ENCODE measurements around the gene TIMM13. TPM values are rescaled to one million over a fixed set of nuclear protein-coding genes. Genes with fewer than 3 reads are reported as not detected.
"Not testable (repeated sequence)": the region's sequence is repeated elsewhere in the genome, so short reads cannot be mapped to it uniquely, and the experiment has no call there.

Gene TIMM13
- total RNA-seq, 1 experiment from 2014 or later = 52.9 TPM

DNA sequence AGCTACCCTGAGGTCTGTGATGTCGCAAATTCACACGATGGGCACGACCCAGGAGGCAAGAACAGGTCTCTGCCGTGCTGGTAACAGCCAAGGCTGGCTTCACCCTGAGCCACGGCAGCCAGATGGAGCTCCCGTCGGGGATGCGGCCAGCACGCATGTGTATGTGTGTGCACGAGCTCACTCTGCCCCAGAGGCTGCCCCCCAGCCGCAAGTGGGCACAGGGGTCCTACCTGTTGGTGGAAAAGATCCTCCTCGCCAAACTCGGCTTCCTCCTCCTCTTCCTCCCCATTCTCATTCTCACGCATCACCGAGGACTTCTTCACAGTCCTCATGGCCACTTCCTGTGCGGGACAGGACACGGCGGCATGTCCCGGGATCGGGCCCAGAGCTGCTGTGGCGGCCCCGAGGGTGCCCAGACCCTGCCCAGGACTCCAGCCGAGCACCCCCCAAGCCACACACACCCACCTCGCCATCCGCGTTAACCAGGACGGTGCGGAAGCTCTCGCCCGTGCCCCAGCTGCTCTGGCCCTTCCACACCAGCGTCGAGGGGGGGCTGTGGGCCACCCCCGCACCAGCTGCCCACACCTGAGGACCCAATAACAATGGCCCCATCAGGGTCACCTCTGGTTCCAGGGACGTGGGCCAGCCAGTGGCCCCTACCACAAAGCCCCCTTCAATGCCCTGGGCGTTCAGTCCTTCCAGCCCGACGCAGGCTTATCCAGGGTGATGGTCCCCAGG is 4.1 kb upstream of the TIMM13 start:
- DNase-seq (ENCODE audit: low read depth) = no peak

DNA sequence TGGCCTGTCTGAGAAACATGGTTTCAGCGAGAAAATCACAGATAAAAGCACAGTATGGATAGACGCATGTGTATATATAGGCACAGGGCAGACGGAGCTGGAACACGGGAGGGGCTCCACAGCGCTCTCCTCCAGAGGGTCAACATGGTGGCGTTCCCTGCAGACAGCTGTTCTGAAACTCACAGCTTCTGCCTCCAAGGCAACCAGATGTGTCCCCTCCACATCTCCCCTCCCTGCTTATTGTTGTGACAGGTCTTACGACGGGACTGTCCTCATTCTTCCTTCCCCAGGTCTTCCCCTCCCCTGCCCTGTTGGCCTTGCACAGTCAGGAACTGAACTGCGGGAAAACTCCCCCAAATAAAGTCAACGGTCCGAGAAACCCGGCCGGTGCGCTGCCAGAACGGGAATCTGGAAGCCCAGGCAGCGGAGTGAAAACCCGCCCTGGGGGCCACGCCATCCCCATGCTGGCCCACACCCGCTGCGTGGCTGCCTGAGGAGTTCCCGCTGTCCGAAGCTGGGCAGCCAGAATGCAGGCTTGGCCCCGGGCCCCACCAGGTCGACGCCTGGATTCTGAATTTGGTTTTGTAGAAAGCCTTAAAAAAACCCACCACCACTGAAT is 2.6 kb upstream of the TIMM13 start:
- no peak for DNase-seq (ENCODE audit: low read depth)

DNA sequence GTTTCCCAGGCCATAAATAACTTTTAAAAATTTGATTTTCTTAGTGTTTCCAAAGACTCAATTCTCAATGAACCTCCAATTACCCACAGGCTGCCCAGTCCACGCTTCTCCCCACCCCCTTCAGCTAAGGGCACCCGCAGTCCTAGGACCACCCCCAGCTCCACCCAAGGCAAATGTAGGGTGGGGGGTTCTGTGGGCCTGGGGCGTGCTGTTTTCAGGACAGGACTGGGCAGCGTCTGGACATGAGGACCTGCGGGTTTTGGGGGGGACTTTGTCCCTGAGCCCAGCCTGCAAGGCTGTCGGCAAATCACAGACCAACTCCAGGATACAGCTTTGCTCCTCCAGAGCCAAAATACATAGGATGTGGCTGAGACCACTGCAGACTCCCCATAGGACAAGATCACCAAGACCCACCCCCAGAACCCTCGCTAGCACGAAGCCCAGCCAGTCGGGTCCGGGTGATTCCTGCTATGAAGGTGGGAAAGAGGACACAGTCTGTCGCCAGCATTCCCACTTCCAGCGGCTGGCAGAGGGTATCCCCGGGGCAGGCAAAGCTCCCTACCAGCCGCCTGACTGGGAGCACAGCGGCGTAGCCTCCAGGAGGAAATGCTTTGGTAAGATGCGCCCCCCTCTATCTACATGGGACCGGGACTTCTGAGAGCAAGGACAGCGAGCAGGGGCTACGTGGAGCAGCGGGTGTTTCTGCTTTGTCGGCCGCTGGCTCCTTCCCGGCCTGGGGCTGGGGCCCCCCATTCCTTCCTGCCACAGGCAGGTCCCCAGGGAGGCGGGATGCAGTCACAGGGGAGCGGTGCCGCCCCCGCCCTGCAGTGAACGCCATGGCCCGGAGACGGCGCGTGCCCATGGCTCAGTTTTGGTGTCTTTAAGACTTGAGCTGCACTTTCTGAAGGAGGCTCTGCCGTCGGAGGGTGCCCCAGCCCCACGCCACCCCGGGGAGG is 1.6 kb upstream of the TIMM13 start:
- DNase-seq (ENCODE audit: low read depth) = no peak

- DNase-seq (ENCODE audit: low read depth) = no peak
Measured at GRCh38 chr19:2428321-2428690, 920 bp upstream of the TIMM13 start.

DNA sequence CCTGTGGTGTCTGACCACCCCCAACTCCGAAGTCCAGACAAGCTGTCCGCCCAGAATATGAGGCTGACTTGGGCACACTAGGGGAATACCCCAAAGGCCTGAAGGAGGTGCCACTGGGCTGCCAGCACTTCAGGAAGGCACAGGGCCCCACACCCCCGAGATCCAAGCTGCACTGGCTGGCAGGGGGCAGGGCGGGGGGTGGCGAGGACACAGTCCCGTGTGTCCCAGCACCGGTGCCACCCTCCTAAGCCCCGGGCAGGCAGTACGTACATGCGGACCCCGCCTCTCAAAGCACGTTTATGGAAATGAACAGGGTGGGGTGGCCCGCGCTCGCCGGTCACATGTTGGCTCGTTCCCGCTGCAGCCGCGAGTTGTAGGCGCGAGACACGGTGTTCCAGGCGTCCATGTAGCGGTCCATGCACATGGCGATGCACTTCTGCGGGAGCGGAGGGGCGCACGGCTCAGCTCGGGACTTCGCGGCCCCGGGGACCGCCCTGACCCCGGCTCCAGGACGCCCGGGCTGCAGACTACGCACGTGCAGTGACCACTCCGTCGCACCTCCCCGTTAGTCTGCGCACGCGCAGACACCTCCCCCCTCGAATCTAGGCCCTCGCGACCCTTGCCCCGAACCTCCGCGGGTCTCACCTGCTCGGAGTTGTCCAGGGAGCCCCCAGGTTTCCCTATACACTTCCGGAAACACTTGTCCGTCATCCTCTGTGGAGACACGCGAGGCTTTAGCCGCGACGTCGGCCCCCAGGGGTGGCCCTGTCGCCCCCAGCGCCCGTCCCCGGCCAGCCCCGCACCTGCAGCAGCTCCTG is 566 bp downstream of the TIMM13 start:
- peak; percentile 45 for DNase-seq (ENCODE audit: low read depth)

GRCh38 chr19:2425622-2426581 is 1.5 kb downstream of the TIMM13 start:
- DNase-seq (ENCODE audit: low read depth) = no peak

DNA sequence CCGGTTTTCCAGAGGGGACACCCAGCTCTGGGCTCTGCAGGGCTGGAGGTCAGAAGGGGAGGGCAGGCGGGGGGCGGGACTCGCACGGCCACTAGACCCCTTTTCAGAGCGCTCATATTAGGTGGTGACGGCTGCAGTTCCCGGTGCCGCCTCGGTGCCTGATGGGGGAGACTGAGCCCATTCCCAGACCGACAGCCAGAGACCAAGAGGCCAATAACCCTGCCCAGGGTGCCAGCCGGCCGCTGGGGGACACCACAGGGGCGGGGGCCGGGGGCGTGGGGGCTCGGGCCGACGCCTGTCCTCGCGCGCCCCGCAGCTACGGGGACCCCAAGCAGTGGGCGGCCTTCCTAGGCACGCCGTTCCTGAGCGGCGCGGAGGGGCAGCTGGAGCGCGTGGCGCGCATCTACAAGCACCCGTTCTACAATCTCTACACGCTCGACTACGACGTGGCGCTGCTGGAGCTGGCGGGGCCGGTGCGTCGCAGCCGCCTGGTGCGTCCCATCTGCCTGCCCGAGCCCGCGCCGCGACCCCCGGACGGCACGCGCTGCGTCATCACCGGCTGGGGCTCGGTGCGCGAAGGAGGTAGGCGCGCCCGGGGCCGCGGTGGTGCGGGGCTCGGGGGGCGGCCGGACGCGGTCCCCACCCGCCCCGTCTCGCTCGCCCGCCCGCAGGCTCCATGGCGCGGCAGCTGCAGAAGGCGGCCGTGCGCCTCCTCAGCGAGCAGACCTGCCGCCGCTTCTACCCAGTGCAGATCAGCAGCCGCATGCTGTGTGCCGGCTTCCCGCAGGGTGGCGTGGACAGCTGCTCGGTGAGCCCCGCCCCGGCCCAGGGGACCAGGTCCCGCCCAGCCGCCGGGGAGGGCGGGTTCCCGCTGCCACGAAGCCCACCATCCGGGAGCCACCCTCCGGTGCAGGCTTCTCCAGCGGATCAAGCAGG is 2.4 kb downstream of the TIMM13 start:
- peak; percentile 72 for DNase-seq (ENCODE audit: low read depth)

GRCh38 chr19:2423915-2424685 is 3.3 kb downstream of the TIMM13 start:
- no peak for DNase-seq (ENCODE audit: low read depth)

GRCh38 chr19:2423071-2423914 is 4.1 kb downstream of the TIMM13 start:
- DNase-seq (ENCODE audit: low read depth) = no peak

GRCh38 chr19:2421581-2422306 is 5.6 kb downstream of the TIMM13 start:
- DNase-seq (ENCODE audit: low read depth) = no peak

DNA sequence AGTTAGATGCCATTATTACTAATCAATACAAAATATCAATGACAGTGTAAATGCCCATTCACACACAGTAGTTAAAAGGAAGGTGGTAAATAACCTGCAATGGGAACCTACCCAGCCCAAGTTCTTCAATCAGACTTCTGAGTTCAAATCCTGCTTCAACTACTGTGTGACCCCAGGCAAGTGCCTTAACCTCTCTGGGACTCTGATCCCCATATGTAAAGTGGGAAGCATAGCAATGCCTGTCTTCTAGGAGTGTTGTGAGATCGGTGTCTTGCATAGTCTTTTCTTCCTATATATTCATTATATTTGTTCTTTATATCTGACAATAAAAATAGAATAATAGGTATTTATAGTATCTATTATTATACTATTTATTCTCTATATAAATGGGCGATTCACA is 6.9 kb downstream of the TIMM13 start:
- no peak for DNase-seq (ENCODE audit: low read depth)

DNA sequence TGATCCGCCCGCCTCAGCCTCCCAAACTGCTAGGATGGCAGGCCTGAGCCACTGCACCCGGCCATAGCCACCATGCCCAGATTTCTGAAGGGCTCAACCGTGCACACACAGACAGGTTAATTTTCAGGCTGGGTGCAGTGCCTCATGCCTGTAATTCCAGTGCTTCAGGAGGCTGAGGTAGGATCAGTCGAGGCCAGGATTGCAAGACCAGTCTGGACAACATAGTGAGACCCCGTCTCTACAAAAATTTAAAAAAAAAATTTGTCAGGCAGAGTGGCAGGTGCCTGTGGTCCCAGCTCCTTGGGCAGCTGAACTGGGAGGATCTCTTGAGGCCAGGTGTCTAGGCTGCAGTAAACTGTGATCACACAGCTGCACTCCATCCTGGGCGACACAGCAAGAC is 7.6 kb downstream of the TIMM13 start:
- no peak for DNase-seq (ENCODE audit: low read depth)

GRCh38 chr19:2417881-2418406 is 9.4 kb downstream of the TIMM13 start:
- DNase-seq (ENCODE audit: low read depth) = no peak

DNA sequence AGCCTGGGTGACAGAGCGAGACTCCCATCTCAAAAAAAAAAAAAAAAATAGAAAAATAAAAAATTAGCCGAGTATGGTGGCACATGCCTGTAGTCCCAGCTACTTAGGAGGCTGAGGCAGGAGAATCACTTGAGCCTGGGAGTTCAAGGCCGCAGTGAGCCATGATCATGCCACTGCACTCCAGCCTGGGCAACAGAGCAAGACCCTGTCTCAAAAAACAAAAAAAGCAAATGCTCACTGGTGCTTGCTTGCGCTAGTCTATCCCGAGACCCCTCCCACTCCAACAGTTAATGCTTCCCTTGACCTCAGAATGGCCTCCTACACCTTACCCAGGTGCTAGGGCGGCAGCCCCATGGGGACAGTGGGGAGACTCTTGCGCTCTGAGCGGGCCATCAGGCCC is 9.9 kb downstream of the TIMM13 start:
- DNase-seq (ENCODE audit: low read depth) = not testable (repeated sequence)

DNA sequence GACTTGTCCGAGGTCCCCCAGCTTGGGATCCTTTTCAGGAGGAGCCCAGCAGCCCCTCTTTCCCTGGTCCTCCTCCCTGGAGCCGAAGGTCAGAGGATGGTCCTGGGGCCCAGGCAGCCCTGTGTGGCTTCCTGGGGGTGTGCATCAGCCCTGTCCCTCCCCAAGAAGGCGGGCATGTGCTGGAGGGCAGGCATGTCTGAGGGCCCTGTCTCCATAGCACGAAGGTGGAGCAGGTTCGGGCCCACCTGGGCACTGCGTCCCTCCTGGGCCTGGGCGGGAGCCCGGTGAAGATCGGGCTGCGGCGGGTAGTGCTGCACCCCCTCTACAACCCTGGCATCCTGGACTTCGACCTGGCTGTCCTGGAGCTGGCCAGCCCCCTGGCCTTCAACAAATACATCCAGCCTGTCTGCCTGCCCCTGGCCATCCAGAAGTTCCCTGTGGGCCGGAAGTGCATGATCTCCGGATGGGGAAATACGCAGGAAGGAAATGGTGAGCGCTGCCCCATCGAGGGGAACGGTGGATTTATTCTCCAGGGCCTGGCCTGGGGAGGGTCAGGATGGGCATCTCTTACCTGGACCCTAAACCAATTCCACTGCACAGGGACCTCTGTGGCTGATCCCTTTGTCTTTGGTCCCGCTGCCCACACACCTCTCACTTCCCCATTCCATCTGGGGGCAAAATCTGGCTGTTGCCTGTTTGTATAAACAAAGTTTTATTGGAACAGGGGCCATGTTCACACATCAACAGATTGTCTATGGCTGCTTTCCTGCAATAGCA is 10.9 kb downstream of the TIMM13 start:
- DNase-seq (ENCODE audit: low read depth) = no peak

DNA sequence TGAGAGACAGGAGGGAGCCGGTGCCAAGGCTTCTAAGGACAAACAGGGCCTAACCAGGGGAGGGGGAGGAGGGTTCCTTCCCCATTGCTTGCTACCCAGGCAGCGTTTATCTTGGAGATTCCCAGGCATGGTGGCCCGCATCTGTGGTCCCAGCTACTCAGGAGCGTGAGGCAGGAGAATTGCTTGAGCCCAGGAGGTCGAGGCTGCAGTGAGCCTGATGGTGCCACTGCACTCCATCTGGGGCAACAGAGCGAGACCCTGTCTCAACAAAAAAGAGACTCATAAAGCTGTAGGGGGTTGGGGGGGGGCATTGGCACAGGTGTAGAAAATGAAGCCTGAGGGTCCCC is 11.4 kb downstream of the TIMM13 start:
- no peak for DNase-seq (ENCODE audit: low read depth)

Measured in LHCN-M2 (cell line).